Breast epithelium (tissue), 4 donors: Measurements from ENCODE around the gene TPSAB1. TPM values are rescaled to one million over a fixed set of nuclear protein-coding genes. Genes with fewer than 3 reads are reported as not detected.
"Not testable (repeated sequence)": the region's sequence is repeated elsewhere in the genome, so short reads cannot be mapped to it uniquely, and the experiment has no call there.

Experiments used
- DNase-seq, 2 donors: peaks; one replicate each; pipeline ENCODE4 v3.0.0-alpha.2; 2019; ENCODE audit warnings: low spot score in 2 of 2
- H3K27ac ChIP-seq, 2 donors: fragments of 200-600 bp; sonication (generic) in 1 of 2; one replicate each; pipeline ENCODE4 v1.5.1; 2016 to 2019; ENCODE audit warnings: mild to moderate bottlenecking in 1 of 2
- H3K27me3 ChIP-seq, 2 donors: fragments of 200-600 bp; sonication (generic) in 1 of 2; one replicate each; pipeline versions ENCODE4 v1.5.1 to v1.6.0; 2017 to 2019; ENCODE audit warnings: control low read depth in 1 of 2, mild to moderate bottlenecking in 1 of 2
- H3K36me3 ChIP-seq: fragments of 200-600 bp; one replicate; pipeline ENCODE4 v1.5.1; 2019
- H3K4me1 ChIP-seq, 2 donors: fragments of 200-600 bp; sonication (generic); one replicate each; pipeline ENCODE4 v1.5.1; 2016 to 2019; ENCODE audit warnings: control low read depth in 1 of 2
- H3K4me3 ChIP-seq, 3 donors: fragments of 200-600 bp; sonication (generic); 1 replicate in 2 of 3; 2 replicates in 1 of 3; pipeline ENCODE4 v1.5.1; 2016 to 2019; ENCODE audit warnings: mild to moderate bottlenecking in 3 of 3, moderate library complexity in 2 of 3
- H3K9me3 ChIP-seq, 2 donors: fragments of 200-600 bp; sonication (generic) in 1 of 2; one replicate each; pipeline ENCODE4 v1.5.1; 2016 to 2019; ENCODE audit warnings: control low read depth in 1 of 2
- CTCF ChIP-seq, 3 donors: fragments of 450-650 bp; IDR thresholded peaks; one replicate each; pipeline ENCODE4 v1.5.1; 2016 to 2017; ENCODE audit warnings: antibody characterized with exemption in 3 of 3, mild to moderate bottlenecking in 3 of 3, moderate library complexity in 3 of 3
- POLR2A ChIP-seq: fragments of 450-650 bp; IDR thresholded peaks from one replicate; pipeline ENCODE4 v1.6.1; 2016; ENCODE audit warnings: antibody characterized with exemption, mild to moderate bottlenecking, moderate library complexity
- POLR2AphosphoS5 ChIP-seq, 3 donors: sonication (generic); formaldehyde crosslinking; IDR thresholded peaks; one replicate each; pipeline ENCODE4 v1.6.1; 2017; ENCODE audit warnings: antibody characterized with exemption in 3 of 3
- intact Hi-C: fragments of 100-400 bp; cut with DNase I; formaldehyde crosslinking; loops from one replicate; pipeline ENCODE4 v1.15.1; 2023; ENCODE audit warnings: low total_unique reads
- total RNA-seq, 3 donors: library from RNA; depleted of rRNA; stranded (reverse); fragments of >200 nt; gene quantifications; one replicate each; pipeline ENCODE4 v1.1.0, GENCODE V29; 2016

TPSAB1 gene
- total RNA-seq, 3 donors from 2014 or later, result 5.9 to 156 (median 19.8) TPM

GRCh38 chr16:1228227-1228626 is 12.3 kb upstream of the TPSAB1 start:
- intact Hi-C loops, H3K27ac ChIP-seq, H3K36me3 ChIP-seq, H3K9me3 ChIP-seq, H3K4me3 ChIP-seq, H3K27me3 ChIP-seq, H3K4me1 ChIP-seq, DNase-seq: not testable (repeated sequence)

- H3K4me3 ChIP-seq, H3K36me3 ChIP-seq, H3K27me3 ChIP-seq, DNase-seq, H3K4me1 ChIP-seq, H3K9me3 ChIP-seq, H3K27ac ChIP-seq, intact Hi-C loops: not testable (repeated sequence)
Observed at GRCh38 chr16:1229476-1229875, 11.0 kb upstream of the TPSAB1 start.

DNA sequence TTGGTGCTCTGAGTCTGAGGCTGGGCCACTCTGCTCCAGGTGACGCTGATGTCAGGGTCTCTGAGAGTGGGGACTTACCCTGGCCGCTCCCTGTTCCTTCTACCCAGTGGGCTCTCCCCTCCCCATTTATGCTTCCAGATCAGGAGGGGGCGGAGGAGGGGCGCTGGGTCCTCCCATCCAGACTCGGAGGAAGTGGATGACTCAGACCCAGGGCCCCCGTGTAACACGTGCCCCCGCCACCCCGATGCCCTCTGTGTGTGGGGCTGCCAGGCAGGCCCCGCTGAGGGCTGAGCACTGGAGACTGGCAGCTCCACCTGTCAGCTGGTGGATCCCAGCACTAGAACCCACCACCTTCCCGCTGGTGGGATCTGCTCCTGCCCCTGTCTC is 10.4 kb upstream of the TPSAB1 start, which contains the start of gene TPSB2:
Gene TPSB2, minus strand, starts transcription at position 101 of the 387 bp plus-strand sequence. CDS start 233 bp downstream, outside the sequence.
- intact Hi-C loops, H3K4me1 ChIP-seq, H3K27me3 ChIP-seq, H3K36me3 ChIP-seq, H3K27ac ChIP-seq, H3K4me3 ChIP-seq, DNase-seq, H3K9me3 ChIP-seq: not testable (repeated sequence)

GRCh38 chr16:1230471-1231212 is 9.9 kb upstream of the TPSAB1 start:
- H3K27me3 ChIP-seq, DNase-seq, intact Hi-C loops, H3K27ac ChIP-seq, H3K9me3 ChIP-seq, H3K36me3 ChIP-seq, H3K4me1 ChIP-seq, H3K4me3 ChIP-seq: not testable (repeated sequence)

DNA sequence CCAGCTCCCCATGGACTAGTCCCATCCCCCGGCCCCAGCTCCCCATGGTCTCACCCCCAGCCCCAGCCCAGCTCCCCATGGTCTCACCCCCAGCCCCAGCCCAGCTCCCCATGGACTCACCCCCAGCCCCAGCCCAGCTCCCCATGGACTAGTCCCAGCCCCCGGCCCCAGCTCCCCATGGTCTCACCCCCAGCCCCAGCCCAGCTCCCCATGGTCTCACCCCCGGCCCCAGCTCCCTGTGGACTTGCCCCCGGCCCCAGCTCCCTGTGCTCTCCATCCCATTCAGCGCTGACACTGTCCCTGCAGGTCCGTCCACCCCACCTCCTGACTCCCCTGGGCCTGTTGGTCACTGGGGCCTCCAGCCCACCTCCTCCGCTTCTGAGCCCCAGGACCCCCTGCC is 9.2 kb upstream of the TPSAB1 start:
- intact Hi-C loops, H3K9me3 ChIP-seq, DNase-seq, H3K4me1 ChIP-seq, H3K36me3 ChIP-seq, H3K27ac ChIP-seq, H3K27me3 ChIP-seq, H3K4me3 ChIP-seq: not testable (repeated sequence)

DNA sequence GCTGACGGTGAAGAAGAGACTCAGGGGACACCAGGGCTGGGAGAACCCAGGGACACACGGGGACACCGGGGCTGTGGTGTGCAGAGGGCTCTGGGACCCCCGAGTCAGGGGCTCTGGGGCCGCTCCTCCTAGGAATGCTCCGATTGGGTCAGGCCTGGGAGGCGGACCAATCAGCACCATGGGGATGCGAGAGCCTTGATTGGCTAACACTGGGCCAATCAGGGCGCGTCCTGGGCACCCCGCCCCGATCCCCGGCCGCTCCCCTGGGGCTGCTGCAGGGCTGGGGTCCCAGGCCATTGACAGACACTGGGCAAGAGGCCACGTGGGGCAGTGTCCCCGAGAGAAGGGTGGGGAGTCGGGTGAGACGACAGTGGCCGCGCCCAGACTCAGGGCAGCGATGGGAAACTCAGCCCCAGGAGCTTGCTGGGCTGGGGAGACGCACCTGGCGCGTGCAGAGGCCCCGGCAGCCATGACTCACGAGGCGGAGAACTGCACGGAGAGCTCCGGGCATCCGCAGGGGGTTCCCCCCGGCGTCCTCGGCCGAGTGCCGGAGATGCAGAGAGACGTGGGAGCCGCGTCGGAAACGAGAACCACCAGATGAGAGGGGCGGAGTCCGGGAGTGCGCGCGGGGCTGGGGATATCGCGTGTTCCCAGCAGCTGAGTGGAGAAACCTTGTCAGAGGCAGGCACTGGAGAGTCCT is 8.3 kb upstream of the TPSAB1 start:
- H3K27ac ChIP-seq, H3K36me3 ChIP-seq, H3K4me1 ChIP-seq, DNase-seq, H3K27me3 ChIP-seq, H3K4me3 ChIP-seq, intact Hi-C loops, H3K9me3 ChIP-seq: not testable (repeated sequence)

DNA sequence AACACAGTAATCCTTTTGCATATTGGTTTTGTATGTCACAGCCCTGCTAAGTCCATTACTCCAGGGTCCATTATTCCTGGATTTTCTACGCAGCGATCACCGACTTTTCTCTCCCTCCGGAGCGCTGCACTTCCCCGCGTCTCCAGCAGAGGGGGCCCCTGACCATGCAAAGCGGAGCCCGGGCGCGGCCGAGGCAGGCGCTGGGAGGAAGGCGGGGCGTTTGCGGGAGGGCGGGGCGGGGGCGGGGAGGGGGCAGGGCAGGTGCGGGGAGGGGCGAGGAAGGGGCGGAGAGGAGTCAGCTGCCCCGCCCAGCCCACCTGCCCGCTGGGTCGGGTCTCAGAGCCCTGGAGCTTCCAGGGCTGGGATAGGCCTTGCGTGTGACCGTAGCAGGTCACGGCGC is 3.8 kb upstream of the TPSAB1 start:
- H3K27ac ChIP-seq, intact Hi-C loops, H3K9me3 ChIP-seq, H3K4me3 ChIP-seq, H3K27me3 ChIP-seq, DNase-seq, H3K4me1 ChIP-seq, H3K36me3 ChIP-seq: not testable (repeated sequence)

GRCh38 chr16:1237990-1238389 is 2.5 kb upstream of the TPSAB1 start:
- intact Hi-C loops, result no loop called here
- Histone ChIP-seq H3K36me3 (no peaks in the 10 kb centered on the region), H3K9me3 (no peaks in the 10 kb centered on the region), H3K27me3 (no peaks in the 10 kb centered on the region), H3K4me1 (no peaks in the 10 kb centered on the region), H3K27ac (no peak overlapping the region), H3K4me3 (no peak overlapping the region)
- DNase-seq, result no peak
- TF ChIP-seq POLR2AphosphoS5 (IDR thresholded peaks at IDR 0.05) (no peak), POLR2A (no peak), CTCF (IDR thresholded peaks at IDR 0.05) (no peak)

- intact Hi-C loops, DNase-seq: not testable (repeated sequence)
Observed at GRCh38 chr16:1238909-1239308, 1.6 kb upstream of the TPSAB1 start.

GRCh38 chr16:1239575-1239974 is 930 bp upstream of the TPSAB1 start:
- intact Hi-C loops, result not testable (repeated sequence)

More at GRCh38 chr16:1238909-1239308, 1.6 kb upstream of the TPSAB1 start:
- H3K27ac ChIP-seq, H3K4me3 ChIP-seq, H3K9me3 ChIP-seq, H3K36me3 ChIP-seq, H3K27me3 ChIP-seq, H3K4me1 ChIP-seq: not testable (repeated sequence)

DNA sequence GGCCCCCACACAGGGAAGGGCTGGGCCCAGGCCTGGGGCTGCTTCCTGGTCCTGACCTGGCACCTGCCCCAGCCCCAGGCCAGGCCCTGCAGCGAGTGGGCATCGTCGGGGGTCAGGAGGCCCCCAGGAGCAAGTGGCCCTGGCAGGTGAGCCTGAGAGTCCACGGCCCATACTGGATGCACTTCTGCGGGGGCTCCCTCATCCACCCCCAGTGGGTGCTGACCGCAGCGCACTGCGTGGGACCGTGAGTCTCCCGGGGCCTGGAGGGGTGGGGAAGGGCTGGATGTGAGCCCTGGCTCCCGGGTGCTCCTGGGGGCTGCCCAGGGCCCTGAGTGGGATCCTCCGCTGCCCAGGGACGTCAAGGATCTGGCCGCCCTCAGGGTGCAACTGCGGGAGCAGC is 576 bp downstream of the TPSAB1 start:
- H3K4me1 ChIP-seq, H3K27ac ChIP-seq, DNase-seq, H3K27me3 ChIP-seq, H3K4me3 ChIP-seq, H3K36me3 ChIP-seq, H3K9me3 ChIP-seq, intact Hi-C loops: not testable (repeated sequence)

More at GRCh38 chr16:1239575-1239974, 930 bp upstream of the TPSAB1 start:
- not testable (repeated sequence) for H3K9me3 ChIP-seq, H3K4me3 ChIP-seq, DNase-seq, H3K27me3 ChIP-seq, H3K36me3 ChIP-seq, H3K4me1 ChIP-seq, H3K27ac ChIP-seq

DNA sequence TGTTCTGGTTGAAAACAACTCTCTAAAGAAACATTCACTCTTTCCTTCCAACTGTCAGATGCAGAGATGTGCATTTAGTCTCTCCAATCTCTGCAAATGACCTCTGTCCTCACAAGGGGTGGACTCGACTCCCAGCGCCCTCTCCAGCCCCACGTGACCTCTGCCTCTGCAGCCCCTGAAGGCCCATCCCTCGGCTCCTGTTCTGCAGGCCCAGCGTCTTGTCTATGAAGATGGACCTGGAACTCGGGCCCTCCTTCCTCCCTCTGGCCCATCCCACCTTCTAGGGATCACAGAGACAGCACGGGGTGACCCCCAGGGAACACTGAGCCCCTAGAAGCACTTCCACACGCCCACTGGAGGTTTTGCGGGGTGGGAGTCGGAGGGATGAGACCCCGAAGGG is 2.9 kb downstream of the TPSAB1 start:
- not testable (repeated sequence) for DNase-seq

More for the DNA sequence above, 2.9 kb downstream of the TPSAB1 start:
- H3K4me1 ChIP-seq, H3K9me3 ChIP-seq, H3K27ac ChIP-seq, intact Hi-C loops, H3K36me3 ChIP-seq, H3K4me3 ChIP-seq: not testable (repeated sequence)
- H3K27me3 ChIP-seq, result peaks cover 0 to 11% of the 10 kb centered on the region in 2 donors
